GM12892 (cell line): ENCODE data around the gene SEC61B.

Experiments used
- POLR2AphosphoS5 ChIP-seq: IDR thresholded peaks from 2 replicates; pipeline ENCODE4 v1.6.1; 2011; ENCODE audit warnings: low read depth, low read length, control low read depth
- TAF1 ChIP-seq: IDR thresholded peaks from 2 replicates; pipeline ENCODE4 v1.6.1; 2011; ENCODE audit warnings: low read depth, mild to moderate bottlenecking, control low read depth, low read length, borderline replicate concordance

DNA sequence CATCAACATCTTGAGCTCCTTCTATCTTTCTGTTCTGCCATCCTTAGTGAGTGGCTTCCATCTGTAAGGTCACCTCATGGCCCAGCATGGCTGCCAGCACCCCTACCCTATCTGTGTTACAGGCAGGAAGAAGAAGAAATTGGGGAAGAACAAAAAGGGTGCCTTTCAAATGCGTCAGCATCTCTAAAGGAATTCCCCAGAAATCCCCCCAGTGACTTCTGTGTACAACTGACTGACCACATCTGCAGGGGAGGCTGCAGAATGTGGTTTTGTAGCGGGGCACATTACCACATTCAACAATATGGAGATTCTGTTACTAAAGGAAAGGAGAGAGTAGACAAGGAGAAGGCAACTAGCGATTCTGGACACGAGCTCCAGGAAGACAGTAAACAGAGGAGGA is 40.5 kb upstream of the SEC61B start:
- TF ChIP-seq TAF1 (no peak), POLR2AphosphoS5 (0 out of 2 replicates have a peak, but pooled peaks have one; percentile 17)
